DMS 273 treated with DMSO at 0.1 percent for 48 hours (cell line): ENCODE data around the gene GLP2R.
"Not testable (repeated sequence)": the region's sequence is repeated elsewhere in the genome, so short reads cannot be mapped to it uniquely, and the experiment has no call there.

Experiments
- DNase-seq: peaks from one replicate; lab custom pipeline; 2025; lab: John Stamatoyannopoulos, UW

Gene GLP2R

GRCh38 chr17:9825641-9826150 lies at the start of gene GLP2R:
Gene GLP2R (plus strand): TSS chr17:9825924. CDS start chr17:9826064, 140 bp downstream.
- DNase-seq: no peak

DNA sequence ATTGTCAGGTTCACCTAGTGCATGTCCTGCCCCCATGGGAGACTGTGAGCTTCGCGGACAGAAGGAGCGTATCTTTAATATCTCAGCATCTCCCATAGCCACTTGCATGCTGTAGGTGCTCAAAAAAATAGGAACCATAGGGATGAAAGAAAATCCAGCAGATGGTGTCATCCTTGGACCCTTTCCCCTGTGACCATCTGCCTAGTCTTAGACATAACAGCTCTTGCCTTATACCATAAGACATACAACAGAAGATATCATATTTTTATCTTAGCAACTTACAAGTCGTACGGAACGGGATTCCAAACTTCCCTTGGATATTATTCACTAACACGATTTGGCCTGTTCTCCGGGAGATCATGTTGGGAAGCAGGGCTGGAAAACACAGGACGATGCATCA lies 48.8 kb upstream of the GLP2R start:
- no peak for DNase-seq

- no peak for DNase-seq
These were observed 45.2 kb upstream of the GLP2R start for GRCh38 chr17:9780552-9780951.

DNA sequence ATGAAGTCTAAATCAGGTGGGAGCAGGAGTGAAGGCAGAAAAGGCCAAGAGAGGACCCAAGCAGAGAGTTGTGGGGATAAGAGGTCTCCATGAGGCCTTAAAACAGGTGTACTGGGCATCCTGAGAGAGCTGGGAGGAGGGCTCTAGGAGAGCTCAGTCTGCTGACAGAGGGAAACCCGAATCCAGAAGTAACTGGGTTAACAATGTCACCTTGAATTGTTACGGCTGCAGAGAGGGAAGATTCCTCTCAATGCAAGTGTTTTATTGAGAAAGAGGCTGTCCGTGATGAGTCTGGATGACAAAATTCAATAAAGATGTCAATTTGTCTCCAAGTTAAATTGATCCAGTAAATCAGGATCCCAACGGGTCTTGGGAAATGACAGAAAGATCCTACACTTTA lies 42.7 kb upstream of the GLP2R start:
- no peak for DNase-seq

- DNase-seq: not testable (repeated sequence)
These were observed 42.3 kb upstream of the GLP2R start for GRCh38 chr17:9783465-9783864.

GRCh38 chr17:9784544-9784943 lies 41.2 kb upstream of the GLP2R start:
- no peak for DNase-seq

DNA sequence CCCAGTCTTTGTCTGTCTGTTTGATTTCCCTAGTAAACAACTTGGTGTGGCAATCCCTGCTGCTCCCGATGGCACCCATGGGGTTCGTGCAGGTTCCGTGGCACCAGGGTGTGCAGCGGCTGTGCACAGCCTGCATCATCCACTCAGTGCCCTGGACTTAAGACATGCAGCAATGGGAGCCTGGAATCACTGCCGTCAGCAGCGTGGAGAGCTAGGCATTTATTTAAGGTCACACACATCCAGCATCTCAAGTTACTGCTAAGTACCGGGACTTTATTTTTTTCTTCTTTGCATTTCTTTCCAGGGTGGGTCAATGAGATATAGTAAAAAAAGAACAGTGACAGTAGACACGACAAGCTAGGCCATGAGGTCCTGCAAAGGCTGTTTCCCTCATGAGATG lies 37.1 kb upstream of the GLP2R start:
- no peak for DNase-seq

GRCh38 chr17:9790316-9790715 lies 35.4 kb upstream of the GLP2R start:
- no peak for DNase-seq

GRCh38 chr17:9790889-9791876 lies 34.5 kb upstream of the GLP2R start, which contains the start of gene DHRS7C:
Gene DHRS7C (minus strand): TSS chr17:9791592. CDS start chr17:9791284, 308 bp downstream.
- no peak for DNase-seq

DNA sequence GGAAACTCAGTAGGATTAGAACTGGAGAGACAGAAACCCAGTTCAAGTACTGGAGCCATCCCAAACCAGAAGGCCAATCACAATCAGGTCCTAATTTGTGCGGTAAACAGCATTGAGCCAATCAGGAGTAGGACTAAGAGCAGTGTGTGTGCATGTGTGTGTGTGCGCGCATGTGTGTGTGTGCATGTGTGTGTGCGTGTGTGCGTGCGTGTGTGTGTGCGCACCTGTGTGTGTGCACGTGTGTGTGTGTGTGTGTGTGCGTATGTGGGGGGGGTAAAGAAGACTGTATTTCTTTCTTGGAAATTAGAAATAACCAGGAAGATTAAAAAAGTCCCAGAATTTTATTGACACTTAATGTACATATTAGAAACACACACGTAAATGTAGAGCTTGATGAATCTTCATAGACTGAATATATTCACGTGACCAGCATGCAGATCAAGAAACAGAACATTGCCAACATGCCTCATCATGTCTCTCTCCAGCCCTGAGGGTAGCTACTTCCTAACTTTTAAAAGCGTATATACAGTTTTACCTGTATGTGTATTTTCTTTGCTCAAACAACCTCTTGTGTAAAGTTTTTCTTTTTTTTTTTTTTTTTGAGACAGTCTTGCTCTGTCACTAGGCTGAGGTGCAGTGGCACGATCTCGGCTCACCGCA lies 33.4 kb upstream of the GLP2R start:
- DNase-seq: no peak

DNA sequence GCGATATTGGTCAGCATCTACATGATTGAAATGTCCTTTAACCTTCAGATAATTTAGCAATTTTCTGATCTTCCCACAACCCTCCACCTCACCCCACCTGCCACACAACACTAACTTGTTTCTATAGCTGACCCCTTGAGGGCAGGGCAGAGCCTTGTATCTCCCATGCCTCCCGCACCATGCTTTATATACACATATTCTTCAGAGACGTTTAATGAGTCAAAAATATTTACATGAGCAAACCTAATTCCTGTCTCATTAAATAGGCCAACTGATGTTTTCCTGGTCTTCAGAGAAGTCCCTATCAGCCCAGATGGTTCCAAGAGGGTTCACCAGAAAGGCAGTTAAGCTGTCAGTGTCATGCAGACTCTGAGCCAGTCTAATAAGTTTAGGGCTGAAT lies 27.7 kb upstream of the GLP2R start:
- no peak for DNase-seq

- DNase-seq: no peak
These were observed 27.0 kb upstream of the GLP2R start for GRCh38 chr17:9798724-9799123.

- DNase-seq: no peak
These were observed 24.2 kb upstream of the GLP2R start for GRCh38 chr17:9801505-9801904.

GRCh38 chr17:9802294-9802693 lies 23.4 kb upstream of the GLP2R start:
- no peak for DNase-seq

GRCh38 chr17:9802697-9803096 lies 23.0 kb upstream of the GLP2R start:
- DNase-seq: no peak

DNA sequence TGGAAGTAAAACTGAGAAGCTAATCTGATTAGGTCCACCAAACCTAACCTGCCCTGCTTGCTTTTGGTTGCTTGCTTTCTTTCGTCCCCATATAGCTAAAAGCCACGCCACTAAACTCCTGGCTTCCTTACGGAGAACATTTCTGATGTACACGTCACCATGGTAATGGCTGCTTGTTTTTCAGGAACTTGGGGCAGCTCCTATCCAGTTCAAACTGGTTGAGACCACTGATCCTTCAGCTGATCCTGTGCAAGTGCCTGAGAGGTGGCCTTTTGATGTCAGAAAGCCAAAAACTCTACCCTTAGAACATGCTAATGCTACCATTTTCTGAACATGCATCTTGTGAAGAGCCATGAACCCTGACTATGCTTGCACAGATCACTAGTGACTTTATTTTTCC lies 20.0 kb upstream of the GLP2R start:
- no peak for DNase-seq

GRCh38 chr17:9806699-9807098 lies 19.0 kb upstream of the GLP2R start:
- no peak for DNase-seq

GRCh38 chr17:9809409-9809808 lies 16.3 kb upstream of the GLP2R start:
- DNase-seq: no peak

GRCh38 chr17:9810100-9810949 lies 15.4 kb upstream of the GLP2R start:
- DNase-seq: no peak

DNA sequence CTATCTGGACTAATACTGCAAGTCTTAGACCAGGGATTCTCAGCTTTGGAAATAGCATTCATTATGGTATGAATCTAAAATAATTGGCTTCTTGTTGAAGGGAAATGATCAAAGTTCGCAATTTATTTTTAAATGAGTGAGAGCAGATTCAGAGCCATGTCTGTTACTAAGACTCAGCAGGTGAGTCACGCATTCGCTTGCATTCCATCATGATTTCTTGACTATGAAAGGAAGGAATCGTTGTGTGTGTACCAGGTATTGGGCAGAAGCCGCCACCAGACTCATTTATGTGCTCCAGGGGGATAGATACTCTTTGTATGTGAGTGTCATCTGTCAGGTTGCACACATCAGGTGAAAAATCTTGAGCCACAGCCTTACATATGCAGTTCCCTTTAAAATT lies 14.6 kb upstream of the GLP2R start:
- DNase-seq: no peak

DNA sequence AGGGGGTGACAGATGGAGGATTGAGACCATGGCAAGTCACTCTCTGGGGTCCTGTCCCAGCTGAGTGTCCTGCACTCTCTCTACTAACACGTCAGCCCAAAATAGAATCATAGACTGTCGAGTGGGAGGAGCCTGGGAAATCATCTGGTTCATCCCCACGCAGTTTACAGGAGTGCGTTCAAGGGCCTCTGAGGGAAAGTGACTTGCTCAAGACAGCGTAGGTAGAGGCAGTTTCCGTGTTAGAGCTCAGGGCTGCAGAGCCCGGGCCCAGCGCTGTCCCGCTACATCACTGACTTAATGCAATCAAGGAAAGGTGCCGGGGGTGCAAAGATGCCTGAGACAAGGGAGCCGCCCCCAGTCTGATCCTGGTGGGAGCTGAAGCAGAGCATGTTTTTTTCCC lies 14.2 kb upstream of the GLP2R start:
- DNase-seq: no peak

DNA sequence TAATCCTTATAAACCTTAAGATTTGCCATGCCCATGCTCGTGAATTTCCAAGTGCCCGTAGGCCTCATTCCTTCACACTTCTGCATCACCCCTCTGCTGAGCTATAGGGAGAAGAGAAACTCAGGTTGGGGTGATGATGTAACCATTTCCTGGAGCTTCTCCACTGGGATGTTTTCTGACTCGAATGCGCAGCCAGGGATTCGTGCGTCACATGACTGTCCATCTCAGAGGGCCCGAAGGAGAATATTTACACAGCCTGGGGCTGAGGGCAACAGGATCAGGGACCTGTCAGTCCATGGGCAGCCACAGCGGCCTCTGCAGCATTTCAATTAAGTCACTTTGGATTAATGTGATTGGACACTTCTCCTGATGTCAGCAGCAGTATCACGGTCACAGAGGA lies 12.6 kb upstream of the GLP2R start:
- DNase-seq: no peak
